ENCODE measurements around the gene GNG7. TPM values are rescaled to one million over a fixed set of nuclear protein-coding genes. Genes with fewer than 3 reads are reported as not detected.

GNG7 gene
- total RNA-seq, 1 experiment from 2014 or later = 7.7 TPM

- Histone ChIP-seq H2AFZ (ENCODE audit: low read length) (no peak overlapping the region), H4K5ac (ENCODE audit: insufficient read length, low read depth, low read length) (no peak overlapping the region), H3K4ac (ENCODE audit: low read depth, low read length) (no peak overlapping the region), H2BK120ac (ENCODE audit: low read depth, low read length, poor library complexity, severe bottlenecking) (no peak overlapping the region), H3K27ac (ENCODE audit: insufficient read length, low read depth, low read length) (no peak overlapping the region), H3T11ph (ENCODE audit: low read length) (no peak overlapping the region), H2BK12ac (ENCODE audit: insufficient read length, low read depth, low read length) (no peak overlapping the region), H2BK20ac (ENCODE audit: low read depth, low read length, poor library complexity, severe bottlenecking) (no peak overlapping the region), H3K14ac (ENCODE audit: insufficient read depth, low read length) (no peak overlapping the region; the same call in 1 of the 2 replicates), H4K8ac (replicated peaks; ENCODE audit: insufficient read length, low read depth, low read length) (no peak overlapping the region), H3K4me2 (ENCODE audit: insufficient read depth, insufficient read length, low read length) (no peak overlapping the region), H3K4me1 (ENCODE audit: insufficient read depth, low read length) (no peaks in the 10 kb centered on the region), H3K23ac (ENCODE audit: insufficient read length, low read depth, low read length) (no peak overlapping the region), H2AK5ac (ENCODE audit: insufficient read length, low read length) (no peak overlapping the region), H3K18ac (ENCODE audit: insufficient read length, low read depth, low read length) (no peak overlapping the region), H3K79me1 (ENCODE audit: insufficient read depth, low read depth, low read length, poor library complexity, severe bottlenecking) (no peaks in the 10 kb centered on the region), H4K20me1 (ENCODE audit: control insufficient read depth, insufficient read depth, insufficient read length) (no peaks in the 10 kb centered on the region), H2BK15ac (ENCODE audit: low read depth, low read length) (no peak overlapping the region), H2BK5ac (ENCODE audit: insufficient read length, low read length) (no peak overlapping the region), H3K56ac (ENCODE audit: insufficient read length, low read depth, low read length) (no peak overlapping the region), H3K23me2 (ENCODE audit: insufficient read length, low read depth, low read length, poor library complexity, severe bottlenecking) (peaks cover 7% of the 10 kb centered on the region), H3K27me3 (ENCODE audit: insufficient read depth, low read length) (no peaks in the 10 kb centered on the region), H3K9me3 (ENCODE audit: control insufficient read depth, low read depth, low read length) (no peaks in the 10 kb centered on the region), H3K9ac (ENCODE audit: extremely low read depth, insufficient read length, low read length) (no peak overlapping the region), H4K91ac (ENCODE audit: insufficient read length, low read depth, low read length) (no peak overlapping the region), H3K79me2 (ENCODE audit: insufficient read depth, low read length) (no peaks in the 10 kb centered on the region)
- Mint-ChIP-seq H3K4me3 (peak overlapping the region; percentile 72 to 84), H3K27ac (no peak overlapping the region), H3K27me3 (ENCODE audit: low read depth) (peaks cover 41% of the 10 kb centered on the region), H3K9me3 (no peaks in the 10 kb centered on the region), H3K4me1 (peaks cover 6 to 15% of the 10 kb centered on the region in 2 experiments), H3K36me3 (ENCODE audit: insufficient read depth in 1 of 3, low read depth in 3 of 3) (peaks cover 0 to 3% (median 0%) of the 10 kb centered on the region in 3 experiments; a peak in 2 of 7 replicates)
- no peak for TF ChIP-seq CTCF (conservative IDR thresholded peaks at IDR 0.05)
- DNase-seq = no peak
- no CpG with 5 or more reads among the region's 39 CpGs for WGBS (ENCODE audit: extremely low coverage, insufficient read length, low lambda C conversion rate)
These were observed 19.4 kb upstream of the GNG7 start for GRCh38 chr19:2721570-2722540.
